ENCODE results near the gene KCNT2. TPM values are rescaled to one million over a fixed set of nuclear protein-coding genes. Genes with fewer than 3 reads are reported as not detected.

KCNT2 gene
- total and polyA plus RNA-seq, 2 donors (not counting 3 experiments of a cell fraction or from before 2014, with no cell fraction given) = 0.46 to 1.6 TPM

DNA sequence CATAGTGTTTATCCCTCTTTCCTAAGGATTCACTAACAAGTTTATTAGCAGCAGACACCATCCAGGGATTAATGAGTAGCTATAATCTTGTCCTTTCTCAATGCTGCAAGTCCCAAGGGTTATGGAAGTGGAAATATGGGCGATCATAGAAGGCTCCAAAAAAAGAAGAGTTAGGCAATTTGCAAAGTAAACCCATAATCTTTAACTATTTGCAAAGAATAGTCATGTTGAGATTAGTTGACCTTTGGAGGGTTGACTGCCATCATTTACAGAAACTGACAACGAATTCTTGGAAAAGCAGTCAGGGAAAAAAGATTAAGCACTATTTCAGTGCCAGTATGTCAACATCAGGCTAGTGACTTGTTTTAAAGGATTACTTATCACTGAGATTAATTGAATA lies 169.9 kb downstream of the KCNT2 start:
- Histone ChIP-seq H3K4me3 (replicated peaks in 1 of 3; ENCODE audit: insufficient read depth in 1 of 3, low read depth in 1 of 3, low read length in 3 of 3) (no peak overlapping the region), H3K27ac (ENCODE audit: insufficient read depth, low read depth, low read length) (no peak overlapping the region), H3K9me1 (replicated peaks; ENCODE audit: control insufficient read depth, extremely low read depth, insufficient read depth, low read length) (no peaks in the 10 kb centered on the region), H4K20me1 (replicated peaks; ENCODE audit: control insufficient read depth, extremely low read depth, insufficient read depth, low read length) (no peaks in the 10 kb centered on the region), H3K27me3 (ENCODE audit: control insufficient read depth in 2 of 2, insufficient read depth in 2 of 2, low read length in 2 of 2) (no peaks in the 10 kb centered on the region), H2AFZ (ENCODE audit: low read depth, low read length) (peak overlapping the region; percentile 17), H3K4me1 (ENCODE audit: control insufficient read depth, extremely low read depth, insufficient read depth, low read length) (no peaks in the 10 kb centered on the region), H3K36me3 (ENCODE audit: control insufficient read depth in 2 of 2, extremely low read depth in 1 of 2, insufficient read depth in 2 of 2, low read length in 2 of 2) (no peaks in the 10 kb centered on the region), H3K9ac (replicated peaks; ENCODE audit: extremely low read depth, insufficient read depth, low read length) (no peak overlapping the region), H3K9me3 (replicated peaks; ENCODE audit: control insufficient read depth, insufficient read depth, low read length) (no peaks in the 10 kb centered on the region), H3K4me2 (ENCODE audit: insufficient read depth, low read length) (no peak overlapping the region), H3K79me2 (ENCODE audit: control insufficient read depth, insufficient read depth, low read length) (no peaks in the 10 kb centered on the region)
- no TSS peak for BruUV-seq (replicated peaks)
- no peak for TF ChIP-seq POLR2AphosphoS5 (IDR thresholded peaks at IDR 0.05; ENCODE audit: insufficient read depth, low read depth, low read length)
- no peak for TF ChIP-seq POLR2A (IDR thresholded peaks at IDR 0.05; ENCODE audit: low read depth, low read length)
- TF ChIP-seq MYC (IDR thresholded peaks at IDR 0.05; ENCODE audit: low read depth, low read length) = no peak
- TF ChIP-seq GATA2 (IDR thresholded peaks at IDR 0.05; ENCODE audit: insufficient read depth, insufficient read length, low read depth, low read length) = no peak
- TF ChIP-seq, protein P1, sequence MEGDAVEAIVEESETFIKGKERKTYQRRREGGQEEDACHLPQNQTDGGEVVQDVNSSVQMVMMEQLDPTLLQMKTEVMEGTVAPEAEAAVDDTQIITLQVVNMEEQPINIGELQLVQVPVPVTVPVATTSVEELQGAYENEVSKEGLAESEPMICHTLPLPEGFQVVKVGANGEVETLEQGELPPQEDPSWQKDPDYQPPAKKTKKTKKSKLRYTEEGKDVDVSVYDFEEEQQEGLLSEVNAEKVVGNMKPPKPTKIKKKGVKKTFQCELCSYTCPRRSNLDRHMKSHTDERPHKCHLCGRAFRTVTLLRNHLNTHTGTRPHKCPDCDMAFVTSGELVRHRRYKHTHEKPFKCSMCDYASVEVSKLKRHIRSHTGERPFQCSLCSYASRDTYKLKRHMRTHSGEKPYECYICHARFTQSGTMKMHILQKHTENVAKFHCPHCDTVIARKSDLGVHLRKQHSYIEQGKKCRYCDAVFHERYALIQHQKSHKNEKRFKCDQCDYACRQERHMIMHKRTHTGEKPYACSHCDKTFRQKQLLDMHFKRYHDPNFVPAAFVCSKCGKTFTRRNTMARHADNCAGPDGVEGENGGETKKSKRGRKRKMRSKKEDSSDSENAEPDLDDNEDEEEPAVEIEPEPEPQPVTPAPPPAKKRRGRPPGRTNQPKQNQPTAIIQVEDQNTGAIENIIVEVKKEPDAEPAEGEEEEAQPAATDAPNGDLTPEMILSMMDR (IDR thresholded peaks at IDR 0.05; ENCODE audit: extremely low read depth in 1 of 2, insufficient read depth in 1 of 2, low read depth in 1 of 2, low read length in 2 of 2) = no peak
- no peak for TF ChIP-seq JUN (IDR thresholded peaks at IDR 0.05; ENCODE audit: borderline replicate concordance, insufficient read depth, insufficient read length, low read depth)
- TF ChIP-seq, protein P2, sequence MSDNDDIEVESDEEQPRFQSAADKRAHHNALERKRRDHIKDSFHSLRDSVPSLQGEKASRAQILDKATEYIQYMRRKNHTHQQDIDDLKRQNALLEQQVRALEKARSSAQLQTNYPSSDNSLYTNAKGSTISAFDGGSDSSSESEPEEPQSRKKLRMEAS (IDR thresholded peaks at IDR 0.05; ENCODE audit: insufficient read depth, insufficient read length) = no peak
- no peak for TF ChIP-seq EZH2 (IDR thresholded peaks at IDR 0.05; ENCODE audit: borderline replicate concordance, low read depth, low read length, severe bottlenecking)
- TF ChIP-seq FOS (IDR thresholded peaks at IDR 0.05; ENCODE audit: borderline replicate concordance, insufficient read depth, low read length) = no peak
- DNase-seq (ENCODE audit: low read depth, low spot score) (no peak), FAIRE-seq (no peak)
- ChIA-PET CTCF (interaction anchor here (0.8 kb wide), 1 partner anchor 12 kb away, joined by 3 read pairs; no protein-coding TSS in a partner anchor), POLR2A (no interaction called here)
- dilution Hi-C loops (cut with MboI; ENCODE audit: extremely low pct_ligation_motif_present, low sequenced_read_pairs) (no loop called here), intact Hi-C loops (cut with micrococcal nuclease) (no loop called here)
